GM19395 (cell line): Measurements from ENCODE around the gene SIRPB1.
"Not testable (repeated sequence)": the region's sequence is repeated elsewhere in the genome, so short reads cannot be mapped to it uniquely, and the experiment has no call there.

Source experiments
- ATAC-seq: cut with Tn5 transposase; IDR thresholded peaks from one replicate; pipeline ENCODE4 v1.9.1; 2021; ENCODE audit warnings: mild to moderate bottlenecking, moderate library complexity; ENCODE audit not compliant: unreplicated experiment

SIRPB1 gene

GRCh38 chr20:1608678-1609347 is 11.0 kb downstream of the SIRPB1 start:
- not testable (repeated sequence) for ATAC-seq

GRCh38 chr20:1600736-1601135 is 19.1 kb downstream of the SIRPB1 start:
- ATAC-seq, result no peak

- no peak for ATAC-seq
Observed at GRCh38 chr20:1595333-1595732, 24.5 kb downstream of the SIRPB1 start.

- ATAC-seq, result no peak
Observed at GRCh38 chr20:1588533-1589460, 31.0 kb downstream of the SIRPB1 start.

GRCh38 chr20:1587781-1588532 is 31.9 kb downstream of the SIRPB1 start:
- ATAC-seq, result no peak

- no peak for ATAC-seq
Observed at GRCh38 chr20:1579488-1579887, 40.3 kb downstream of the SIRPB1 start.

- no peak for ATAC-seq
Observed at GRCh38 chr20:1577906-1578305, 41.9 kb downstream of the SIRPB1 start.

- not testable (repeated sequence) for ATAC-seq
Observed at GRCh38 chr20:1577313-1577712, 42.5 kb downstream of the SIRPB1 start.

GRCh38 chr20:1576641-1577040 is 43.2 kb downstream of the SIRPB1 start:
- no peak for ATAC-seq

- ATAC-seq, result not testable (repeated sequence)
Observed at GRCh38 chr20:1576003-1576402, 43.8 kb downstream of the SIRPB1 start.

GRCh38 chr20:1571583-1571982 is 48.2 kb downstream of the SIRPB1 start:
- not testable (repeated sequence) for ATAC-seq
